Measurements from ENCODE around the gene BCAS3. TPM values are rescaled to one million over a fixed set of nuclear protein-coding genes. Genes with fewer than 3 reads are reported as not detected.

Gene BCAS3
- total RNA-seq, 1 experiment from 2014 or later = 26.3 TPM

- TF ChIP-seq ZBTB33 (IDR thresholded peaks at IDR 0.05; ENCODE audit: extremely low read depth, insufficient replicate concordance, low read length) (no peak), SP1 (IDR thresholded peaks at IDR 0.05; ENCODE audit: low read depth) (no peak), CEBPB (IDR thresholded peaks at IDR 0.05; ENCODE audit: low read depth) (no peak), EZH2 (IDR thresholded peaks at IDR 0.05) (no peak), TCF7L2 (IDR thresholded peaks at IDR 0.05; ENCODE audit: borderline replicate concordance, extremely low read depth, insufficient read depth, insufficient read length) (no peak), FOSL1 (IDR thresholded peaks at IDR 0.05; ENCODE audit: low read depth) (no peak), EGR1 (IDR thresholded peaks at IDR 0.05; ENCODE audit: low read depth) (no peak), SIN3A (IDR thresholded peaks at IDR 0.05; ENCODE audit: low read depth) (no peak), SRF (IDR thresholded peaks at IDR 0.05; ENCODE audit: low read depth) (no peak), CTCF (IDR thresholded peaks at IDR 0.05 in 2 of 3, conservative IDR thresholded peaks at IDR 0.05 in 1 of 3; ENCODE audit: borderline replicate concordance in 1 of 3, insufficient read depth in 1 of 3, low read depth in 2 of 3, low read length in 2 of 3) (no peak), ELF1 (IDR thresholded peaks at IDR 0.05; ENCODE audit: borderline replicate concordance, low read depth) (no peak), EZH2phosphoT487 (IDR thresholded peaks at IDR 0.05; ENCODE audit: borderline replicate concordance) (no peak), REST (IDR thresholded peaks at IDR 0.05; ENCODE audit: low read depth) (no peak), ATF3 (IDR thresholded peaks at IDR 0.05) (no peak), JUND (IDR thresholded peaks at IDR 0.05) (no peak)
- no peaks in the 10 kb centered on the region for H3K36me3 ChIP-seq (ENCODE audit: control insufficient read depth in 1 of 2, insufficient read depth in 2 of 2, low read length in 2 of 2)
- H3K79me2 ChIP-seq (ENCODE audit: insufficient read depth, low read length) = no peaks in the 10 kb centered on the region
- intact Hi-C loops (cut with micrococcal nuclease) = no loop called here
- no peaks in the 10 kb centered on the region for H4K20me1 ChIP-seq (ENCODE audit: insufficient read depth)
- no peaks in the 10 kb centered on the region for H3K9me3 ChIP-seq (ENCODE audit: control insufficient read depth in 1 of 2, insufficient read depth in 1 of 2, low read depth in 1 of 2, low read length in 2 of 2)
- H3K4me3 ChIP-seq (replicated peaks in 1 of 2; ENCODE audit: low read depth in 1 of 2, low read length in 2 of 2) = no peak overlapping the region
- DNase-seq (ENCODE audit: low read depth, low spot score) (no peak), ATAC-seq (no peak)
- ChIA-PET CTCF (no interaction called here), RAD21 (ENCODE audit: low non-redundant PET in 1 of 2, low total read pairs in 2 of 2, uncharacterized antibody in 2 of 2, unreplicated experiment in 2 of 2) (no interaction called here), POLR2A (no interaction called here)
- H2AFZ ChIP-seq (ENCODE audit: low read depth, low read length, poor library complexity, severe bottlenecking) = no peak overlapping the region
- H3K9ac ChIP-seq (ENCODE audit: low read length) = no peak overlapping the region
- H3K4me1 ChIP-seq (ENCODE audit: control insufficient read depth in 1 of 2, insufficient read depth in 2 of 2, low read length in 2 of 2) = no peaks in the 10 kb centered on the region
- H3K27ac ChIP-seq (ENCODE audit: low read depth, low read length) = no peak overlapping the region
- no peak overlapping the region for H3K4me2 ChIP-seq (ENCODE audit: low read length)
- BruUV-seq (replicated peaks) = no TSS peak
- no peaks in the 10 kb centered on the region for H3K9me2 ChIP-seq (ENCODE audit: insufficient read depth)
- H3K27me3 ChIP-seq (ENCODE audit: insufficient read depth, low read length) = no peaks in the 10 kb centered on the region
Measured at GRCh38 chr17:61305024-61305423, 627.4 kb downstream of the BCAS3 start.

Measured in HCT116 (cell line).